HL-60 (cell line): ENCODE data around the gene GSTT4.
"Not testable (repeated sequence)": the region's sequence is repeated elsewhere in the genome, so short reads cannot be mapped to it uniquely, and the experiment has no call there.

Source experiments
- DNase-seq, 2 experiments: peaks; one replicate each; pipeline ENCODE4 v3.0.0-alpha.2; 2010 to 2020; ENCODE audit warnings: low read depth in 1 of 2, low spot score in 1 of 2
- H3K27ac ChIP-seq: fragments of 250-450 bp; sonication (Bioruptor Pico); replicated peaks from 2 replicates; pipeline ENCODE4 v1.5.1; 2020; ENCODE audit warnings: mild to moderate bottlenecking, moderate library complexity
- H3K27me3 ChIP-seq: fragments of 250-450 bp; sonication (Bioruptor Pico); 2 replicates; pipeline ENCODE4 v1.5.1; 2021; ENCODE audit warnings: mild to moderate bottlenecking, moderate library complexity; ENCODE audit not compliant: insufficient read depth, poor library complexity, severe bottlenecking
- H3K4me3 ChIP-seq: replicated peaks from 2 replicates; pipeline ENCODE4 v1.5.1; 2011; ENCODE audit warnings: mild to moderate bottlenecking, control low read depth, low read length; ENCODE audit not compliant: insufficient read depth
- GABPA ChIP-seq: IDR thresholded peaks from 2 replicates; pipeline ENCODE4 v1.6.1; 2012; ENCODE audit warnings: low read depth
- POLR2AphosphoS5 ChIP-seq: IDR thresholded peaks from 2 replicates; pipeline ENCODE4 v1.6.1; 2012; ENCODE audit warnings: low read depth
- SPI1 ChIP-seq: IDR thresholded peaks from 2 replicates; pipeline ENCODE4 v1.6.1; 2012; ENCODE audit warnings: low read depth, mild to moderate bottlenecking, borderline replicate concordance
- TF ChIP-seq, protein P1 (sequence below): IDR thresholded peaks from one replicate; pipeline ENCODE4 v1.5.1; 2011; ENCODE audit warnings: low read length, control low read depth, inconsistent platforms; ENCODE audit not compliant: insufficient read depth
- TF ChIP-seq, protein P2 (sequence below): IDR thresholded peaks from 2 replicates; pipeline ENCODE4 v1.6.1; 2012; ENCODE audit warnings: low read depth; ENCODE audit not compliant: insufficient replicate concordance

The GSTT4 gene

DNA sequence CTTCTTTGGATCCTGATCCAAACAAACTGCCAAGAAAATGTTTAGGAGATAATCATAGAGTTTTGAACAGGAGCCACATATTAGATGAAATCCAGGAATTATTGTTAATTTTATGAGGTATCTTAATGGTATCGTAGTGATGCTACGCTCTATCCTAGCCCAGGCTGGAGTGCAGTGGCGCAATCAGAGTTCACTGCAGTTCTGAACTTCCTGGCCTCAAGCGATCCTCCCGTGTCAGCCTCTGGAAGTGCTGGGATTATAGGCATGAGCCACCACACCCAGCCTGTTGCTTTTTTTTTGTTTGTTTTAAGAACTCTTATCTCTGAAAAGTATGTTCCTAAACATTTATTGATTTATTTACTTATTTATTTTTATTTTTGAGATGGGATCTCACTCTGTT is 2.4 kb downstream of the GSTT4 start:
- no peaks in the 10 kb centered on the region for H3K27me3 ChIP-seq
- no peak overlapping the region for H3K27ac ChIP-seq
- no peak for DNase-seq
- no peak overlapping the region for H3K4me3 ChIP-seq
- no peak for TF ChIP-seq SPI1

DNA sequence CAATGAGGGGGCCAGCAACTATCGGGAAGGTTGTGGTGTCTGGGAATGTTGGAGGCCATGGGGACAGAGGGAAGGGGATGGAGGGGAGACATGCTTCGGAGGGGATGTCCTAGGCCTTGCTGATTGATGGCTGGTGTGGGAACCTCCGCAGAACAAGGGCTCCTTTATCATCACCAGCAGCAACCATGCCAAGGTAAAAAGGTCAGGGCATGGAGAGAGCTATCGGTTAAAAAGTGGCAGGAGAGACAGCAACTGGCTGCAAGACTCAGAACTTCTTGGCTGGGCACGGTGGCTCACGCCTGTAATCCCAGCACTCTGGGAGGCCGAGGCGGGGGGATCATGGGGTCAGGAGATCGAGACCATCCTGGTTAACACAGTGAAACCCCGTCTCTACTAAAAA is 3.0 kb downstream of the GSTT4 start:
- DNase-seq: no peak
- Histone ChIP-seq H3K27ac (no peak overlapping the region), H3K4me3 (no peak overlapping the region), H3K27me3 (no peaks in the 10 kb centered on the region)
- no peak for TF ChIP-seq SPI1

DNA sequence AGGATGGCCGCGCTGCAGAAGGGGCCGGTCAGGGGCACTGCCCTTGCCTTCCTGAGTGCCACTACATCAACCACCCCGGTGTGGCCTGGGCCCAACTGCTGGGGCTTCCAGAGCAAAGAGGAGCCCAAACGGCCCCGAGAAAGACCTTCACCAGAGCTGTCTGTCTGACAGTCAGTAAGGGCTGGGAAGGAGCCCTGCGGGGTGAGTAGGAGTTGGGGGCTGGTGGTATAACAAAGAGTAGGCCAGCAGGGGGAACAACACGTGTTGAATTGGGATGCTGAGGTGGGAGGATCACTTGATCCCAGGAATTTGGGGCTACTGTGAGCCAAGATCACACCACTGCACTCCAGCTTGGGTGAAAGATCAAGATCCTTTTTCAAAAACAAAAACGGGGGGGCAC is 3.9 kb downstream of the GSTT4 start:
- H3K4me3 ChIP-seq: no peak overlapping the region
- TF ChIP-seq, protein P1, sequence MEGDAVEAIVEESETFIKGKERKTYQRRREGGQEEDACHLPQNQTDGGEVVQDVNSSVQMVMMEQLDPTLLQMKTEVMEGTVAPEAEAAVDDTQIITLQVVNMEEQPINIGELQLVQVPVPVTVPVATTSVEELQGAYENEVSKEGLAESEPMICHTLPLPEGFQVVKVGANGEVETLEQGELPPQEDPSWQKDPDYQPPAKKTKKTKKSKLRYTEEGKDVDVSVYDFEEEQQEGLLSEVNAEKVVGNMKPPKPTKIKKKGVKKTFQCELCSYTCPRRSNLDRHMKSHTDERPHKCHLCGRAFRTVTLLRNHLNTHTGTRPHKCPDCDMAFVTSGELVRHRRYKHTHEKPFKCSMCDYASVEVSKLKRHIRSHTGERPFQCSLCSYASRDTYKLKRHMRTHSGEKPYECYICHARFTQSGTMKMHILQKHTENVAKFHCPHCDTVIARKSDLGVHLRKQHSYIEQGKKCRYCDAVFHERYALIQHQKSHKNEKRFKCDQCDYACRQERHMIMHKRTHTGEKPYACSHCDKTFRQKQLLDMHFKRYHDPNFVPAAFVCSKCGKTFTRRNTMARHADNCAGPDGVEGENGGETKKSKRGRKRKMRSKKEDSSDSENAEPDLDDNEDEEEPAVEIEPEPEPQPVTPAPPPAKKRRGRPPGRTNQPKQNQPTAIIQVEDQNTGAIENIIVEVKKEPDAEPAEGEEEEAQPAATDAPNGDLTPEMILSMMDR: no peak
- TF ChIP-seq POLR2AphosphoS5 (no peak), GABPA (no peak), SPI1 (no peak)
- TF ChIP-seq, protein P2, sequence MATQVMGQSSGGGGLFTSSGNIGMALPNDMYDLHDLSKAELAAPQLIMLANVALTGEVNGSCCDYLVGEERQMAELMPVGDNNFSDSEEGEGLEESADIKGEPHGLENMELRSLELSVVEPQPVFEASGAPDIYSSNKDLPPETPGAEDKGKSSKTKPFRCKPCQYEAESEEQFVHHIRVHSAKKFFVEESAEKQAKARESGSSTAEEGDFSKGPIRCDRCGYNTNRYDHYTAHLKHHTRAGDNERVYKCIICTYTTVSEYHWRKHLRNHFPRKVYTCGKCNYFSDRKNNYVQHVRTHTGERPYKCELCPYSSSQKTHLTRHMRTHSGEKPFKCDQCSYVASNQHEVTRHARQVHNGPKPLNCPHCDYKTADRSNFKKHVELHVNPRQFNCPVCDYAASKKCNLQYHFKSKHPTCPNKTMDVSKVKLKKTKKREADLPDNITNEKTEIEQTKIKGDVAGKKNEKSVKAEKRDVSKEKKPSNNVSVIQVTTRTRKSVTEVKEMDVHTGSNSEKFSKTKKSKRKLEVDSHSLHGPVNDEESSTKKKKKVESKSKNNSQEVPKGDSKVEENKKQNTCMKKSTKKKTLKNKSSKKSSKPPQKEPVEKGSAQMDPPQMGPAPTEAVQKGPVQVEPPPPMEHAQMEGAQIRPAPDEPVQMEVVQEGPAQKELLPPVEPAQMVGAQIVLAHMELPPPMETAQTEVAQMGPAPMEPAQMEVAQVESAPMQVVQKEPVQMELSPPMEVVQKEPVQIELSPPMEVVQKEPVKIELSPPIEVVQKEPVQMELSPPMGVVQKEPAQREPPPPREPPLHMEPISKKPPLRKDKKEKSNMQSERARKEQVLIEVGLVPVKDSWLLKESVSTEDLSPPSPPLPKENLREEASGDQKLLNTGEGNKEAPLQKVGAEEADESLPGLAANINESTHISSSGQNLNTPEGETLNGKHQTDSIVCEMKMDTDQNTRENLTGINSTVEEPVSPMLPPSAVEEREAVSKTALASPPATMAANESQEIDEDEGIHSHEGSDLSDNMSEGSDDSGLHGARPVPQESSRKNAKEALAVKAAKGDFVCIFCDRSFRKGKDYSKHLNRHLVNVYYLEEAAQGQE: no peak
- no peak overlapping the region for H3K27ac ChIP-seq
- DNase-seq: no peak
- no peaks in the 10 kb centered on the region for H3K27me3 ChIP-seq

DNA sequence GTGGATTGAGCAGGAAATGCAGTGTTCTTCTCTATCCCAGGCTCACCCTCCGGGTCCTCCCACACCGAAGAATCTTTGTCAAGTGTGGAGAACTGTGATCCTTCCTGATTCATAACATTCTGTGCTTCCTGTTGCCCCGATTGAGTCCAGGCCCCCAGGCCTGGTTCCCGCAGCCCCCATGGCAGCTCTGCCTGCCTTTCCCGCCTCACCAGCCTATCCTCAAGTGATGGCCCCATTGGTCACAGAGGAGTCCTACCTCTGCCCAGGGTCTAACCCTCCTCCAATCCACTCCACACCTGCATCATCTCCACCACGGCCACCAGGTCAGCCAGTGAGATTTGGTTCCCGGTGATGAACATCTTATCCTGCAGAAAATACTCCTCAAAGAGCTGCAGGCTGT is 5.5 kb downstream of the GSTT4 start:
- not testable (repeated sequence) for H3K4me3 ChIP-seq, DNase-seq, H3K27me3 ChIP-seq, H3K27ac ChIP-seq

DNA sequence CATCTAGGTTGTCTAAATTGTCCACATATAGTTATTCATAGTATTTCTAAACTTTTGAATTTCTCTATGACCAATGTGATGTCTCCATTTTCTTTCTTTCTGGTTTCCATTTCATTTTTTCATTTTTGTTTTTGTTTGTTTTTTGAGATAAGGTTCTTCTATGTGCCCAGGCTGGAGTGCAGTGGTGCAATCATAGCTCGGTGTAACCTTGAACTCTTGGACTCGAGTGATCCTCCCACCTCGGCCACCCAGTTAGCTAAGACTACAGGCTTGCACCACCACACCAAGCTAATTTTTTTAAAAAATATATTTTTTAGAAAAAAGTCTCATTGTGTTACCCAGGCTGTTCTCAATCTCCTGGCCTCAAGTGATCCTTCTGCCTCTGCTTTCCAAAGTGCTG is 8.2 kb downstream of the GSTT4 start:
- Histone ChIP-seq H3K27ac (no peak overlapping the region), H3K4me3 (no peak overlapping the region), H3K27me3 (no peaks in the 10 kb centered on the region)
- no peak for TF ChIP-seq SPI1
- TF ChIP-seq, protein P1: no peak
- TF ChIP-seq, protein P2: no peak
- no peak for TF ChIP-seq GABPA
- no peak for TF ChIP-seq POLR2AphosphoS5
- DNase-seq: no peak

DNA sequence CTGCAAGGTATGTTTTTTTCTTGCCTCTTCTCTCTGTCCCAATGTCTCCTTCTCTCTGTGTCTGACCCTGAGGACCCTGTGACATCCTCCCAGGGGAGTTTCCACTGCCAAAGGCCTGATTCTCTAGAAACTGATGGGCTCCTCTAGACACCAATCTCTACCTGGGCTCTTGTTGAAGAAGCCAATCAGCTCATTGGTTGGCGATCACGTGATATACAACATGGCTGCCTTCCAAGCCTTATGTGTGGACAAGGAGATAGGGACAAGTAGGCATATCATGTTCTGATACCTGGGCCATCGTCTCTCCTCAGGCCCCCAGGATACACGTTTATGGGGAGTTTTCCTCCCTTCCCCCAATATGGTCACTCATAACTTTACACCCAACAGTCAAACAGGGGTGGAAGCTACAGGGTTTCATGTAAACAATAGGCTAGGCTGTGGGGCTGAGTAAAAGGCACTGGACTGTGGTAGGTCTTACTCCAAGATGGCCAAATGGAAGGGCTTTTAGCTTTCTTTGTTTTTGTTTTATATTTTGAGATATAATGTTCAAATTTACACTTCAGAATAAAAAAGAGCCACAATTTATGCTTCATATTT is 11.6 kb downstream of the GSTT4 start:
- not testable (repeated sequence) for H3K27ac ChIP-seq, H3K27me3 ChIP-seq, DNase-seq, H3K4me3 ChIP-seq

DNA sequence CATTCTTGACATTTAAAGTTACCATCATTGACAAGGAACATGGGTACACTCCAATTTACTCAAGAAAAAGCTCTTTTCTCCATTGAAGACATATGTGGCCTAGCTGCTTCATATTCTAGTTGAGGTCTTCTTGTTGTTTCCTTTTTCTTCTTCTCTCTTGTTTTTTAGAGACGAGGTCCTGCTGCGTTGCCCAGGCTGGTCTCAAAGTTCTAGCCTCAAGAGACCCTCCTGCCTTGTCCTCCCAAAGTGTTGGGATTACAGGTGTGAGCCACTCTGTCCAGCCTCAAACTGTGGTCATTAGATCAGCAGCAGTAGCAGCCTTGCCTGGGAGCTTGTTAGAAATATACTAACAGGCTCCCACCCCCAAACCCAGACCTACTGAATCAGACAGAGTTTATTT is 12.2 kb downstream of the GSTT4 start:
- not testable (repeated sequence) for H3K27ac ChIP-seq, H3K4me3 ChIP-seq, H3K27me3 ChIP-seq, DNase-seq

DNA sequence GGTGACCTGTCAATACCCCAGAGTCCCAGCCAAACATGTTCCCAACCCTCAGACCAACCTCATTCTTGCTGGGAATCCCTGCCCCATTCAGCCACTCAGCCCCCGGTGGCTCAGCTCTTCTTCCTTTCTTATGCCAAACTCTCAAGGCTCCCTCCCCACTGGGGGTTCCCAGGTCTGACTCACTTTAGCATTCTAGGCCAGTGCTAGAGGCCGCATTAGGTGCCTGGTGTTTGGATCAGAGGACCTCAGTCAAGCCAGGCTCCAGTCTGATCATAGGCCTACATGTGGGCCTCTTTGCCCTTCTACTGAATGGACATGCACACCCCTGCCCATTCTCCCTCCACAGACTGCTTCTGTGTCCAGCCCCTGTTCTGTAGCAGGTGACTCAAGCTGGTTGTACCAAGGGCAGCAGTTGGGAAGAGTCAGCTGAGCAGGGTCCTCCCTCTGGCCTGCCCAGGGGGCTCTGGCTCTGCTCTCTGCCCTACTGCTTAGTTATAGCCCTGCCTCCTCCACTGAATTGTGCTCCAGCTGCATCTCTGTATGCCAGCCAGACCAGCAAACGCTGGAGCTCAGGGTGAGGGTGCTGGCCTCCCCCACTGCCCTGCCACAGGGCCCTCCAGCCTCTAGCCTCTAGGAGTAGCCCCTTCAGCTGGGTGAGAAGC is 15.5 kb downstream of the GSTT4 start:
- not testable (repeated sequence) for H3K27ac ChIP-seq, H3K27me3 ChIP-seq, DNase-seq, H3K4me3 ChIP-seq
